ENCODE measurements around the gene PPP2R1A.

GRCh38 chr19:52187407-52187806 lies 2.4 kb upstream of the PPP2R1A start:
- TF ChIP-seq CTCF (IDR thresholded peaks at IDR 0.05) (no peak), POLR2A (IDR thresholded peaks at IDR 0.05) (no peak)

Measured in body of pancreas (tissue), 4 donors.